Measurements from ENCODE around the gene PLXNA2.

Gene PLXNA2

DNA sequence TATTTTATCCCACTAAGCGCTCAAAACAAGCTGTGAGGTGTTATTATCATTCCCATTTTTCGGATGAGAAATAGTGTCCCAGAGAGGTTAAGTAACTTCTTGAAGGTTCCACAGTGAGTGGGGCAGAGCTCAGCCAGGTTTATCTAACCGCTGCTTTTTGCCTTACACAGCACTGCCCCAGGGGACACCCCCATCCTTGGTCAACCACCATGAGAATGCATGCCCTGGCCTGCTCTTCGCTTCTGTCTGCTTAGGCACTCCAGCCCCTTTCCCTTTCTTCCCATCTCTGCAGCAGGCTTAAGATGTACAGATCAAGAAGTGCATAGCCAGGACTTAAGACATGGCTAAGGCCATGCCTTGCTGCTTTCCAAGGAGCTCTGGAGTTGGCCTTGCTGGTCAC is 174.3 kb downstream of the PLXNA2 start:
- DNase-seq (ENCODE audit: low read depth in 2 of 2): no peak

GRCh38 chr1:208069317-208069716 is 174.9 kb downstream of the PLXNA2 start:
- DNase-seq (ENCODE audit: low read depth in 2 of 2): no peak

DNA sequence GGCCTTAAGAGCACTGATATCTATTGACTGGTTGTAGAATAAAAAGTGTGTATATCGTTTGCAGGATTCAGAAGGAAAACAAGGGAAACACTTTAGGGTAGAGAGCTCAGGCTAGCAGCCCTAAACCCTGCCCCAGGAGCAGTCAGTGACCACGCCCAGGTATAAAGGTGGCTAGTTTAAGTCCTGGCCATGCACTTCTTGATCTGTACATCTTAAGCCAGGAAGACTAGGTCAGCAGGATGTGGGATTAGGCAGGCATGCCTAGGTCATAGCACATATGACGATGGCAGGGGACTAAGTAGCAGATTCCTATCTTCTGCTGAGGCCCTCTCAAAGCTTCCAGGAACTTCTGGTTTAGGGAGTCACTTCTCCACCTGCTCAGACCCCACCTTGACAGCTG is 175.3 kb downstream of the PLXNA2 start:
- no peak for DNase-seq (ENCODE audit: low read depth in 2 of 2)

- DNase-seq (ENCODE audit: low read depth in 2 of 2): no peak
These were observed 175.8 kb downstream of the PLXNA2 start for GRCh38 chr1:208068407-208068806.

DNA sequence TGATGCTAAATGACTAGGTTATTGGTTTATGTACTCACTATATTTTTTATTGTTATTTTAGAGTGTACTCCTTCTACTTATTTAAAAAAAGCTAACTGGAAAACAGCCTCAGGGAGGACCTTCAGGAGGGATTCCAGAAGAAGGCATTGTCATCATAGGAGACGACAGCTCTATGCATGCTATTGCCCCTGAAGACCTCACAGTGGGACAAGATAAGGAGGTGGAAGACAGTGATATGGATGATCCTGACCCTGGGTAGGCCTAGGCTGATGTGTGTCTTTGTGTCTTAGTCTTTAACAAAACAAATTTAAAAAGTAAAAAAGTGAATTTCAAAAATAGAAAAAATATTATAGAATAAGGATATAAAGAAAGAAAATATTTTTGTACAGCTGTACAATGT is 177.6 kb downstream of the PLXNA2 start:
- no peak for DNase-seq (ENCODE audit: low read depth in 2 of 2)

DNA sequence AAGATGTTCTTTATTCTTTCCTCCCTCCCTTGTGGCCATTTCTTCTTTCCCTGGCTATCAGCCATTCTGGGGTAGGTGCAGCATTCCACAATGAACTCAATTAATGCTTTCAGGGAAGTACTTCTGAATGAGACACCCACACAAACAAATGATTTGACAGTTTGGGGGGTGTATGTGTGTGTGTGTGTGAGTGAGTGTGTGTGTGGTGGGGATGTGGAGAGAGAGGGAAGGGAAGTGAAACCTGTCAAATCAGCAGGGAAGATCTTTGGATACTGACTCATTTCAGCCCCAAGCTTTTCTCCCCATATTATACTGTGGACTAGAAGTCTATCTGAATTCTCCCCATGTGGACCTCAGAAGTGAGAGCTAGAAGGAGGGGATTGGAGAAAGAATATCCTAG is 178.3 kb downstream of the PLXNA2 start:
- no peak for DNase-seq (ENCODE audit: low read depth in 2 of 2)

DNA sequence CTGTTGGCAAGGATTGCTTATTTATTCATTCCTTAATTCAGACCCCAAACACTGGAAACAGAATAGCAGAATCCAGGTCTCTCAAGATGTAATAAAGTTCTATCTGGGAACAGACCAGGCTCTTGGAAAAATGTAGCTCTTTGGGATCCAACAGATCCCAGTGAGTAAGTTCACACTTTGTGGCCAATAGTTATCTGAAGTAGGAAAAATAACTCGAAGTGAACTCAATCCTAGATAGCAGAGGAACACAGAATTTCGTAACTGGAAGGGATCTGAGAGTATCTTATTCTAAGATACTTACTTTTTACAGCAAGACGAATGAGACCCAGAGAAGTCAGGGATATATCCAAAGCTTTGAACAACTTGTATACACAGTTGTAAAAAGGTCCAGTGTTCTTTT is 182.6 kb downstream of the PLXNA2 start:
- no peak for DNase-seq (ENCODE audit: low read depth in 2 of 2)

DNA sequence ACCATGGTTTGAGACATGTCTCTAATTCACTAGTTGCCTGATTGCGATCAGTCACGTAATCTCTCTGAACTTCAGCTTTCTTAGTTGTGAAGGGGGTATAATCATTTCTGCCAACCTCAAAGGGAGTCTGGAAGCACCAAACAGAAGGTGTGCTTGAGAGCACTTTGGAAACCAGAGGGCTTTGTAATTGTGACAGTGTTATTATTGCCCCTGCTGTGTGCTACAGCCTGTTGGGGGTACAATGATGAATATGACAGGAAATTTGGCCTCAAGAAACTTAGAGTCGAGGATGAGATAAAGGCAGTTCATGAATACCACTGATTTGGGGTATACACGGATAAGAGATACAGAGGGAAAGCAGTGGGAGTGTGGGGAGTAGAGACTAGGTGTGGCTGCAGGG is 183.1 kb downstream of the PLXNA2 start:
- DNase-seq (ENCODE audit: low read depth in 2 of 2): no peak

DNA sequence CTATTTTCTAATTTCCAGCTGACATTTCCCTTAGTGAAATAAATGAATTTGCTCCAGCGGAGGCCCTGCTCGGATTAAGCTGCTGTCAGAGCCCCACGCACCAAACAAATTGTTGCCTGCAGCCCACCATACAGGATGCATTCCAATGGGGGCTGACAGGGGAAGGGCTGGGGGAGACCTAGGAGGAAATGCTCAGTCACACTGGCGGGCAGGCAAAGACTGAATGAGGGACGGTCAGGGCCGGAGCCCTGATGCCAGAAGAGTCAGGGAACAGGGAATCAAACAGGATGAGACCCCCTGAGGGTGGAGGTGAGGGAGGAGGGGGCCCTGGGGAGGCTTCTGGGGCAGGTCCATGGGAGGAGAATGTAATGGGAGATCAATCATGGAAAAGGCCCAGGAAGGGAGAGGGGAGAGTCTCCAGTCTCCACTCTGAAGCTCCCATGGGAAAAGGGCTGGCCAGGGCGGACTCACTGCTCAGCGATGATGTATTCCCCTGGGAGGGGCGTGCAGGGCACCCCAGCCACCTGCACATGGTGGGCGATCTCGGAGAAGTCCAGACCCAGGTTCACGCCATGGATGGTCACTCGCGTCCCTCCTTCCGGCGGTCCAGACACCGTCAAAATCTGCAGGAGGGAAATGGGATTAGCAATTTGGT is 183.8 kb downstream of the PLXNA2 start:
- no peak for DNase-seq (ENCODE audit: low read depth in 2 of 2)

GRCh38 chr1:208059409-208060001 is 184.7 kb downstream of the PLXNA2 start:
- DNase-seq (ENCODE audit: low read depth in 2 of 2): no peak

GRCh38 chr1:208058756-208059155 is 185.4 kb downstream of the PLXNA2 start:
- no peak for DNase-seq (ENCODE audit: low read depth in 2 of 2)

GRCh38 chr1:208058267-208058666 is 185.9 kb downstream of the PLXNA2 start:
- no peak for DNase-seq (ENCODE audit: low read depth in 2 of 2)

DNA sequence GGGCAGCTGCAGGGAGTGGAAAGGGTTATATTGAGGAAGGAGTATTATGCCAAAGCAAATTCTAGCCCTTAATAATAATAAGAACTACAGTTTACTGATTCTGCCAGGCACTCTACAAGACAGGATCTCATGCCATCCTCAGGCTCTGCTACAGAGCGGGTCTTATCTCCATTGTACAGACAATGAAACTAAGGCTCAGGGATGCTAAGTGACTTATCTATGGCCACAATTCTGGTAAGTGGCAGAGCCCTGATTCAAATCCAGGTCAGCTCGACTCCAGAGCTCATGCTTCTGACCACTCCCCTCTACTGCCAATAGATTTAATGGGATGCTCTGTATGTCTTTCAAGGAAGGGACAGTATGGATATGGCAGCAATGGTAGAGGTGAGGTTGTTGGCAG is 187.1 kb downstream of the PLXNA2 start:
- no peak for DNase-seq (ENCODE audit: low read depth in 2 of 2)

DNA sequence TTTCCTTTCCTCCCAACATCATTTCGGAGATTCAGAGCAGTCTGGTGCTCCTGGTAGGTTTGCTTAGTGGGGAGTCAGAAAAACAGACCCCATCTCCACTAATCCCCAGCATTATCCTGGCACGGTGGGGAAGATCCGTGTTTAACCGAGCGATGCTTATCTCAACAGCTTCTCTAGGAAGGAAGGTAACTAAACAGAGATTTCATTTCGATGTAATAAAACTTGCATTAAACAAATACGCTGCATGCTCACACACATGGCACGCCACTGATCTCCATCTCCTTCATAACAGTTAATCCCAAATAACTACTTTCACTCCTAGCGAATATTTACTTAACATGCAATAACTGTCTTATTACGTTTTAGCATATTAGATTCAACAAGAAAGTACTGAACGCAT is 188.6 kb downstream of the PLXNA2 start:
- DNase-seq (ENCODE audit: low read depth in 2 of 2): no peak

DNA sequence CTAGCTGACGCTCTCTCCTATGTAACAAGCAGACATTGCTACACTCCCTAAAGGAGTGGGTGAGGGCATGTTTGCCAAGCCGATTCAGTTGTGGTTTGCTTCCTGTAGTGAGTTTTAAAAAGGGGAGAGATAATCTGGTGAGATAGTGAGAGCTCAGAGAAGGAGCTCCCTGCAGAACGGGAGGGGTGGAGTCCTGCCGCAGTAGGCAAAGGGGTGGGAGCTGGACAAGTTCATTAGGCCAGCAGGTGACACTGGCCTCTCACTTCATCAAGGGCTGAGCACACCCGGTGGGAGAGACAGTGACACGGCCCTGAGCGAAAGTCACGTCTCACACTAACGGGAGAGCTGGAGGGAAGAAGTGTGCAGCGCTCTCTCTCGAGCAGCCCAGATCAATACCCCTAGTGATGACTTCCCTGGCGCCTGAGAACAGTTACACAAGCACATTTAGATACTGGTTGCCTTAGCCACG is 189.2 kb downstream of the PLXNA2 start:
- no peak for DNase-seq (ENCODE audit: low read depth in 2 of 2)

- DNase-seq (ENCODE audit: low read depth in 2 of 2): no peak
These were observed 189.7 kb downstream of the PLXNA2 start for GRCh38 chr1:208054485-208054884.

DNA sequence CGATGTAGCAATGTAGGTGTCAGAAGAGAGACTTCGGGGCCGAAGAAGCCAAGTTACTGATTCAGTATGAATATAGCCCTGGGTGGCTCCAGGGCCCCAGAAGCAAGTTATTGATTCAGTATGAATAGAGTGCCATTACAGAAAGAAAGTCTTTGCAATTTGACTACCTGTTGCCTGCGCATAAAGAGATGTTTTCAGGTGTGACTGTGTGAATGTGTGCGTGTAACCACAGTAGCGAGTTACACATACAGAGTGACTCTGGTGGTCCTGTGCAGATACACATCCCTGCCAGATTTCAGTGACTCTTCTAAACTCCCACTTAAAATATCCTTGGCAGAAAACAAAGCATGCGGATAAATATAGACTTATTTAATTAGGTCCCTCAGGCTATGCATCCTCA is 190.5 kb downstream of the PLXNA2 start:
- DNase-seq (ENCODE audit: low read depth in 2 of 2): no peak

DNA sequence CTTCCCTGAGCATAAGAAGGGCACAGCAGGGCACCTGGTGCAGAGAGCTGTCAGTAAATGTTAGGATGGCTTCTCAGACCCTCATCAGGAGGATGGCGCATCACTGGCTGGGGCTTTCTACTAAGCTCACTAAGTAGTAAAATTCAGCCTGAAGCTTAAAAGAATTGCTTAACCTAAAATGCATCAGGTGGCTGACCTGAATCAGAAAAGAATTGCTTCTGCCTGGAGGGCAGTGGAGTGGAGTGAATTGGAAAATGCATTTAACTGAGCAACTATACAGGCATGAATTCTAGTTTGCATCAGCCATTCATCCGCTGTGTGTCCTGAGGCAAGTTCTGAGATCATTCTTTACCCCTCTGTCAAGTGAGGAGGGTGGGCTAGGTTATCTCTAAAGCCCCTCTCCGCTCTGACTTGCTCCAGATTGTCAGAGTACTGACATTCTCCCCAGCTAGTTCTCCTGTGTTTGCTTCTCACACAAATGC is 191.2 kb downstream of the PLXNA2 start:
- no peak for DNase-seq (ENCODE audit: low read depth in 2 of 2)

DNA sequence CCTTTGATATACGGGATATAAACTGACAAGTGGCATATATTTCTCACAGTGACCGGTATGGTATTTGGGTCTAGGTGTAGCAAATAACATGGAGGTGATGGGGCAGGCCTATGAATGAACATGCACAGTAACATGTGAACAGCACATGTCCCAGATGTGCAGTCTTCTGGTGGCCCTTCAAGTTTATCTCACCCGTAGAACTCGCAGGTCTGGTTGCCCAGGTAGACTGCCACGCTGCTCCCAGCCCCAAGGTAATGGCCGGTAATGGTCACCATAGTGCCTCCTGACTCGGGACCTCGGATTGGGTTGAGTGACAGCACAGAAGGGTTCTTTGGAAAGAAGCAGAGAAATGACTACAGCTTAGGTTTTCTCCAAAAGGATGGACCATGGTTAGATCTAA is 192.0 kb downstream of the PLXNA2 start:
- DNase-seq (ENCODE audit: low read depth in 2 of 2): no peak

- no peak for DNase-seq (ENCODE audit: low read depth in 2 of 2)
These were observed 192.5 kb downstream of the PLXNA2 start for GRCh38 chr1:208051651-208052050.

DNA sequence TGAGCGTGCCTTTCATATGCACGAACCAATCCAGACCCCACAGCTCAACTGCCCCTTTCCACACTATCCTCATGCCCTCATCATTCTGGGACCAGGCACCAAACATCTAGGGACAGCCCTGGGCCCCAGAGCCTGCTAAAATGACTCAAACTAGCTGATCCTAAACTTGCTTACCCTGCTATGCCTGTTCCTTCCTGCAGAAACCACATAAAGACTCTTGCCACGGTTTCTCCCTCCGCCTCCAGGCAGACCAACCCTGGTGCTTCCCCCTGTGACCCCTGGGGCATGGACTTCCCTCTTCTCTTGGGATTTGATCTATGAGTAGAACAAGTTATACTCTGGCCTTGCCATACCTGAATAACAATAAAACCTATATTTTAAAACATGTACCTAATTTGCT is 195.3 kb downstream of the PLXNA2 start:
- DNase-seq (ENCODE audit: low read depth in 2 of 2): no peak

GRCh38 chr1:208047975-208048374 is 196.2 kb downstream of the PLXNA2 start:
- DNase-seq (ENCODE audit: low read depth in 2 of 2): no peak

- DNase-seq (ENCODE audit: low read depth in 2 of 2): no peak
These were observed 196.7 kb downstream of the PLXNA2 start for GRCh38 chr1:208047476-208047934.

Data from stimulated activated CD4-positive, alpha-beta T cell treated with anti-CD3 and anti-CD28 coated beads, Interleukin-4, amount 100 ng/mL, for 48 hours (primary cell).